Osteoblast (primary cell): ENCODE data around the gene SIRPA. TPM values are rescaled to one million over a fixed set of nuclear protein-coding genes. Genes with fewer than 3 reads are reported as not detected.

Source experiments
- DNase-seq: peaks from one replicate; pipeline ENCODE4 v3.0.0; 2011; ENCODE audit warnings: low spot score, mixed read lengths; ENCODE audit not compliant: insufficient read length; ENCODE audit errors: missing footprints
- H2AFZ ChIP-seq: 2 replicates; pipeline ENCODE4 v1.6.0; 2011; ENCODE audit warnings: mild to moderate bottlenecking, low read length
- H3K27ac ChIP-seq: 2 replicates; pipeline ENCODE4 v1.5.1; 2011; ENCODE audit warnings: mild to moderate bottlenecking, low read depth, low read length, moderate library complexity
- H3K27me3 ChIP-seq: 2 replicates; pipeline ENCODE4 v1.6.0; 2012; ENCODE audit warnings: mild to moderate bottlenecking, control low read depth, inconsistent platforms, low read length, moderate library complexity; ENCODE audit not compliant: insufficient read depth
- H3K36me3 ChIP-seq: 2 replicates; pipeline ENCODE4 v1.5.1; 2011; ENCODE audit warnings: mild to moderate bottlenecking, low read length, control low read depth, moderate library complexity; ENCODE audit not compliant: insufficient read depth
- H3K4me1 ChIP-seq: 2 replicates; pipeline ENCODE4 v1.5.1; 2011; ENCODE audit warnings: mild to moderate bottlenecking, low read length, control low read depth, moderate library complexity; ENCODE audit not compliant: insufficient read depth
- H3K4me2 ChIP-seq: 2 replicates; pipeline ENCODE4 v1.6.0; 2011; ENCODE audit warnings: mild to moderate bottlenecking, low read length; ENCODE audit not compliant: insufficient read depth
- H3K4me3 ChIP-seq: fragments of 200-600 bp; sonication (generic); 3 replicates; pipeline ENCODE4 v1.5.1; 2012; ENCODE audit warnings: mild to moderate bottlenecking, low read length, inconsistent platforms; ENCODE audit not compliant: insufficient read depth
- H3K79me2 ChIP-seq: 2 replicates; pipeline ENCODE4 v1.6.0; 2012; ENCODE audit warnings: mild to moderate bottlenecking, low read length, control low read depth, inconsistent platforms; ENCODE audit not compliant: insufficient read depth
- H3K9me3 ChIP-seq: 2 replicates; pipeline ENCODE4 v1.5.1; 2011; ENCODE audit warnings: low read depth, low read length, control low read depth
- H4K20me1 ChIP-seq: 2 replicates; pipeline ENCODE4 v1.6.0; 2012; ENCODE audit warnings: mild to moderate bottlenecking, low read length, control low read depth; ENCODE audit not compliant: insufficient read depth
- CTCF ChIP-seq: IDR thresholded peaks from 2 replicates; pipeline ENCODE4 v1.5.1; 2011; ENCODE audit warnings: mild to moderate bottlenecking, low read depth, low read length, moderate library complexity; ENCODE audit errors: extremely low read depth
- total RNA-seq: library from RNA; depleted of rRNA; stranded (reverse); fragments of >200 nt; gene quantifications from 2 replicates; pipeline ENCODE4 v1.2.3, GENCODE V29; 2012

The SIRPA gene
- total RNA-seq, 1 donor: 15.9 TPM

GRCh38 chr20:1915725-1916124 is 20.5 kb downstream of the SIRPA start:
- Histone ChIP-seq H3K4me2 (no peak overlapping the region), H3K4me1 (no peaks in the 10 kb centered on the region), H3K27me3 (no peaks in the 10 kb centered on the region), H3K79me2 (peaks cover 26% of the 10 kb centered on the region), H3K27ac (no peak overlapping the region), H3K9me3 (no peaks in the 10 kb centered on the region), H3K4me3 (no peak overlapping the region), H2AFZ (no peak overlapping the region), H4K20me1 (peaks cover 41% of the 10 kb centered on the region), H3K36me3 (peaks cover 45% of the 10 kb centered on the region)
- no peak for TF ChIP-seq CTCF
- no peak for DNase-seq

- Histone ChIP-seq H3K4me2 (no peak overlapping the region), H3K4me1 (no peaks in the 10 kb centered on the region), H3K27ac (no peak overlapping the region), H3K9me3 (no peaks in the 10 kb centered on the region), H2AFZ (no peak overlapping the region), H3K27me3 (no peaks in the 10 kb centered on the region), H3K36me3 (peaks cover 50% of the 10 kb centered on the region), H4K20me1 (peaks cover 35% of the 10 kb centered on the region), H3K79me2 (peaks cover 15% of the 10 kb centered on the region), H3K4me3 (no peak overlapping the region)
- no peak for TF ChIP-seq CTCF
- DNase-seq: no peak
Observed at GRCh38 chr20:1917786-1918185, 22.6 kb downstream of the SIRPA start.

GRCh38 chr20:1918491-1919165 is 23.4 kb downstream of the SIRPA start:
- Histone ChIP-seq H3K79me2 (peaks cover 10% of the 10 kb centered on the region), H3K36me3 (peaks cover 51% of the 10 kb centered on the region), H3K27me3 (no peaks in the 10 kb centered on the region), H4K20me1 (peaks cover 34% of the 10 kb centered on the region), H3K4me3 (no peak overlapping the region), H3K27ac (no peak overlapping the region), H3K4me1 (no peaks in the 10 kb centered on the region), H3K9me3 (no peaks in the 10 kb centered on the region), H2AFZ (no peak overlapping the region), H3K4me2 (no peak overlapping the region)
- TF ChIP-seq CTCF: no peak
- DNase-seq: no peak

- no peak for TF ChIP-seq CTCF
- Histone ChIP-seq H3K79me2 (no peaks in the 10 kb centered on the region), H3K27ac (no peak overlapping the region), H3K36me3 (peaks cover 45% of the 10 kb centered on the region), H3K9me3 (no peaks in the 10 kb centered on the region), H3K4me3 (no peak overlapping the region), H3K4me1 (no peaks in the 10 kb centered on the region), H3K4me2 (no peak overlapping the region), H4K20me1 (peaks cover 43% of the 10 kb centered on the region), H2AFZ (no peak overlapping the region), H3K27me3 (no peaks in the 10 kb centered on the region)
- DNase-seq: no peak
Observed at GRCh38 chr20:1920252-1920651, 25.0 kb downstream of the SIRPA start.
